T-helper 2 cell treated with Interferon-gamma antibody and Interleukin-4, amounts not matched to agents 100 ng/mL and 5 ng/mL, for 36 hours (primary cell): ENCODE results near the gene GPR137. TPM values are rescaled to one million over a fixed set of nuclear protein-coding genes. Genes with fewer than 3 reads are reported as not detected.

ENCODE experiments used
- intact Hi-C: fragments of 100-400 bp; cut with micrococcal nuclease; formaldehyde crosslinking; loops from one replicate; pipeline ENCODE4 v1.15.1; 2023
- total RNA-seq: library from RNA; stranded (reverse); gene quantifications from 2 replicates; pipeline ENCODE4 v1.2.3, GENCODE V29; 2022

Gene GPR137
- total RNA-seq, 1 donor from 2014 or later = 36.5 TPM

GRCh38 chr11:64263021-64263946 is 22.4 kb upstream of the GPR137 start:
- intact Hi-C loops = no loop called here

- intact Hi-C loops = no loop called here
Measured at GRCh38 chr11:64263947-64264317, 21.7 kb upstream of the GPR137 start.

- intact Hi-C loops = no loop called here
Measured at GRCh38 chr11:64264371-64264852, 21.2 kb upstream of the GPR137 start.

- intact Hi-C loops = no loop called here
Measured at GRCh38 chr11:64265176-64266160, 20.2 kb upstream of the GPR137 start.

- intact Hi-C loops = no loop called here
Measured at GRCh38 chr11:64266339-64266738, 19.3 kb upstream of the GPR137 start.

- intact Hi-C loops = no loop called here
Measured at GRCh38 chr11:64267207-64267945, 18.3 kb upstream of the GPR137 start.

- intact Hi-C loops = loop anchor here (2.0 kb wide), 1 partner anchor 61 kb away; the partner anchor contains the start of gene FERMT3
Measured at GRCh38 chr11:64268025-64268892, 17.4 kb upstream of the GPR137 start.

- intact Hi-C loops = loop anchor here (1.0 to 2.0 kb wide), 3 partner anchors 18 to 62 kb away; partner anchors contain the start of genes FERMT3, NUDT22, PLCB3 and TRPT1
Measured at GRCh38 chr11:64268893-64269539, 16.6 kb upstream of the GPR137 start.

GRCh38 chr11:64269540-64270220 is 16.0 kb upstream of the GPR137 start:
- intact Hi-C loops = loop anchor here (1.0 to 2.0 kb wide), 8 partner anchors 16 to 71 kb away; partner anchors contain the start of genes CCDC88B, ESRRA, FERMT3 and FKBP2

- intact Hi-C loops = no loop called here
Measured at GRCh38 chr11:64275031-64275800, 10.4 kb upstream of the GPR137 start.

- intact Hi-C loops = no loop called here
Measured at GRCh38 chr11:64275841-64276240, 9.8 kb upstream of the GPR137 start.

GRCh38 chr11:64276653-64277431 is 8.8 kb upstream of the GPR137 start:
- intact Hi-C loops = no loop called here

GRCh38 chr11:64278576-64279190 is 7.0 kb upstream of the GPR137 start:
- intact Hi-C loops = no loop called here

GRCh38 chr11:64281957-64282770 is 3.5 kb upstream of the GPR137 start:
- intact Hi-C loops = no loop called here

GRCh38 chr11:64283092-64283491 is 2.6 kb upstream of the GPR137 start:
- intact Hi-C loops = no loop called here
